Body of pancreas (tissue), 4 donors: Measurements from ENCODE around the gene GIPC1. TPM values are rescaled to one million over a fixed set of nuclear protein-coding genes. Genes with fewer than 3 reads are reported as not detected.
A peak's percentile ranks its signal among the peaks of the same experiment; 100 is the strongest.

Experiments
- ATAC-seq: fragments of 150-250 bp; one replicate; pipeline ENCODE4 v1.9.1; 2016
- DNase-seq, 4 donors: peaks; one replicate each; pipeline ENCODE4 v3.0.0-alpha.2; 2019
- H3K27ac ChIP-seq, 4 donors: fragments of 200-600 bp; sonication (generic); 1 replicate in 3 of 4; 2 replicates in 1 of 4; pipeline versions ENCODE4 v1.5.1 to v1.6.1; 2016 to 2019; ENCODE audit warnings: mild to moderate bottlenecking in 1 of 4, mixed read lengths in 1 of 4, moderate library complexity in 1 of 4
- H3K27me3 ChIP-seq, 2 donors: fragments of 200-600 bp; sonication (generic); one replicate each; pipeline ENCODE4 v1.6.0; 2016; ENCODE audit warnings: mild to moderate bottlenecking in 1 of 2
- H3K36me3 ChIP-seq, 2 donors: fragments of 200-600 bp; sonication (generic); replicated peaks in 1 of 2; 2 replicates each; pipeline ENCODE4 v1.5.1; 2016; ENCODE audit warnings: low read depth in 2 of 2; ENCODE audit not compliant: insufficient read depth in 1 of 2
- H3K4me1 ChIP-seq: fragments of 200-600 bp; sonication (generic); one replicate; pipeline ENCODE4 v1.6.0; 2016
- H3K4me3 ChIP-seq, 2 donors: fragments of 200-600 bp; sonication (generic); 1 replicate in 1 of 2; 2 replicates in 1 of 2; pipeline ENCODE4 v1.5.1; 2016 to 2019
- H3K9me3 ChIP-seq, 3 donors: fragments of 200-600 bp; sonication (generic); 1 replicate in 2 of 3; 2 replicates in 1 of 3; pipeline ENCODE4 v1.5.1; 2016
- CTCF ChIP-seq, 7 experiments: fragments of 450-650 bp in 4 of 7; fragments of 200-600 bp in 3 of 7; sonication (generic) in 3 of 7; IDR thresholded peaks; one replicate each; pipeline ENCODE4 v1.5.1; 2016 to 2019; ENCODE audit warnings: antibody characterized with exemption in 7 of 7
- POLR2A ChIP-seq, 3 donors: fragments of 450-650 bp; IDR thresholded peaks; one replicate each; pipeline ENCODE4 v1.6.1; 2016; ENCODE audit warnings: antibody characterized with exemption in 3 of 3, mild to moderate bottlenecking in 2 of 3
- WGBS, 2 donors: methylation state at CpG; one replicate each; pipeline ENCODE4 v1.1.5; 2017; 5-methylcytosine and 5-hydroxymethylcytosine counted together
- intact Hi-C: fragments of 100-400 bp; cut with DNase I; formaldehyde crosslinking; loops from one replicate; pipeline ENCODE4 v1.15.1; 2023
- total RNA-seq, 2 donors: library from RNA; depleted of rRNA; stranded (reverse); fragments of >200 nt; gene quantifications; one replicate each; pipeline ENCODE4 v1.1.0, GENCODE V29; 2016

The GIPC1 gene, protein sequence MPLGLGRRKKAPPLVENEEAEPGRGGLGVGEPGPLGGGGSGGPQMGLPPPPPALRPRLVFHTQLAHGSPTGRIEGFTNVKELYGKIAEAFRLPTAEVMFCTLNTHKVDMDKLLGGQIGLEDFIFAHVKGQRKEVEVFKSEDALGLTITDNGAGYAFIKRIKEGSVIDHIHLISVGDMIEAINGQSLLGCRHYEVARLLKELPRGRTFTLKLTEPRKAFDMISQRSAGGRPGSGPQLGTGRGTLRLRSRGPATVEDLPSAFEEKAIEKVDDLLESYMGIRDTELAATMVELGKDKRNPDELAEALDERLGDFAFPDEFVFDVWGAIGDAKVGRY
- 100 to 1,000 TPM in 1 of 2 donors, 10 to 100 TPM in 1; 34.5 to 120 TPM for total RNA-seq

DNA sequence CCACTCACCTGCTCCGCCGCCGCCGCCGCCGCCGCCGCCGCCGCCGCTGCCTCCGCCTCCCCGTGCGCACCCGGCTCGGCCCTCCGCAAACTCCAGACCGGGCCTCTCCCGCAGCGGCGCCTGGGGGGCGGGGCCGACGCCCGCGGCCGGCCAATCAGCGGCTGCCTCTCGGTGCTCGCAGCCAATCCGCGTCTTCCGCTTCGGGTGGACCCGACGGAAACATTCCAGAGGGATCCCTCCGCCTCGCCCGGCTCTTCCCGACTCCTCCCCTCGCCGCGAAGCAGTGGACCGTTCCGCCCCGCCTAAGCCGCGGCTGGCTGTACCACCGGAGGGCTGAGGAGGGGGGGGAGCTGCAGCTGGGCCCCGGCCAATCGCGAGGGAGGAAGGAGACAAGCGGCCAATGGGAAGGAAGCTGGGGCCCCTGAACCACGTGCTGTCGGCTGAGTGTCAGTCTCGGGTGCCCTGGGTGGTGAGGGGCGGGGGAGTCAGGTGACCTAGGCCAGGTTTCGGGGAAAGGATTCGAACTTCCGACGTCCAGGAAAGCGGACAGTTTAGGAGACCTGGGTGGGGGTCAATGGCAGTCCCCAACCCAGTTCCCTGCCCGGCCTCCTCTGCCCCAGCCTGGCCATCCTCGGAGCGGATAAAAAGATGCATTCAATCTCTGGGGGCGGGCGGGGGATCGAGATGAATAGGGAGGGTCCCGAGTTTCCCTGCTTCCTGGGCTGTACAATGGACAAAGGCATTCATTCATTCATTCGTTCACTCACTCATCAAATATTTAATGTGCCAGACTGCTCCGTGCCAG lies at the start of gene GIPC1:
GIPC1 (minus strand) TSS at position 99 of the 805 bp plus-strand sequence. CDS start 13,151 bp downstream, outside the sequence.
- peak within 1 kb of the TSS; percentile 58 to 69 for H3K4me3 ChIP-seq
- TF ChIP-seq POLR2A (IDR thresholded peaks at IDR 0.05) (peak in 2 of 3 donors; percentile 22 to 34), CTCF (IDR thresholded peaks at IDR 0.05) (no peak)
- WGBS, 2 donors = 2 to 3% methylated on average over 25 to 69 of the region's 71 CpGs
- no peaks in the 10 kb centered on the region for H3K36me3 ChIP-seq
- H3K9me3 ChIP-seq = no peaks in the 10 kb centered on the region
- no peaks in the 10 kb centered on the region for H3K27me3 ChIP-seq
- peak within 1 kb of the TSS; percentile 53 to 86 (median 72) for H3K27ac ChIP-seq
- peak; percentile 96 to 98 (median 97) for DNase-seq
- intact Hi-C loops = no loop called here
- peak; percentile 97 for ATAC-seq
- peaks cover 27% of the 10 kb centered on the region for H3K4me1 ChIP-seq

DNA sequence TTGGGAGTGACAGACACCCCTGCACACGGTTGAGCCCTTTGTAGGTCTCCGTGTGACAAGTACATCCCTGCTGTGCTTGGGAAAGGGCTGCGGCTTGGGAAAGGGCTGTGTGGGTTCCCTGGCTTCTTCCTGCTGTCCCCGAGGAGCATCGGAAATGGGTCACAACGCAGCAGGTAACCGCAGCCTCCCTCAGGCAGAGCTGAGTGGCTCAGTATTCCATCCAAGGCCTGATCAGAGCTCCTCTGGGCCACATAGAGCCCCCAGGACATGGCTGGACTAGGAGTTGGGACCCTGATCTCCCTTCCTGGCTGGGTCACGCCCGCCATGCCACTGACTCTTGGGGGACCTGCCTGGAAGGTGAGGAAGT lies 49.8 kb upstream of the GIPC1 start:
- no peak overlapping the region for H3K4me3 ChIP-seq
- H3K36me3 ChIP-seq = no peaks in the 10 kb centered on the region
- TF ChIP-seq POLR2A (IDR thresholded peaks at IDR 0.05) = no peak
- no peak for TF ChIP-seq CTCF (IDR thresholded peaks at IDR 0.05)
- WGBS, 2 donors = 67% methylated on average over 9 of the region's 9 CpGs; no CpG with 5 or more reads in 1 of the 2 donors
- no peak for ATAC-seq
- no peaks in the 10 kb centered on the region for H3K27me3 ChIP-seq
- DNase-seq = no peak
- H3K4me1 ChIP-seq = no peaks in the 10 kb centered on the region
- H3K9me3 ChIP-seq = no peaks in the 10 kb centered on the region
- intact Hi-C loops = no loop called here
- peak overlapping the region in 1 of 4 donors; percentile 26 for H3K27ac ChIP-seq

- DNase-seq = peak; percentile 34 to 81 (median 68)
These were observed 49.2 kb upstream of the GIPC1 start for GRCh38 chr19:14544977-14545715.

DNA sequence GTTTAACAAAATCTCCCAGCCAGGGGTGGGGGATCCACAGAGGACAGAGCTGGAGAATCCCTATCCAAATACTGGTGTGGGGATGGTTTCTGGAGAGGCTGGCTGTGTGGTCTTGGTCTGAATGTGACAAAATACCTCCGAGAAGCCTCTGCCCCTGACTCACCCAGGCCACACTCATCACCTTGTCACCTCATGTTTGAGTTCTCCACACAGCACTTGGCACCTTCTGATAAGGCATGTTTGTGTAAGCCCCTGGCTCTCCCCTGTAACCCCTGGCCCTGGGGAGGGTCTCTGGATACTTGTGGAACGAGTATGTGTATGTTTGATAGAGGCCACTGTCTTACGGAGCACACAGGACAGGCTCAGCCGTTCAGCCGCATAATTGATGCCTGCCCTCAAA lies 48.1 kb upstream of the GIPC1 start:
- TF ChIP-seq POLR2A (IDR thresholded peaks at IDR 0.05) (no peak), CTCF (IDR thresholded peaks at IDR 0.05) (no peak)
- H3K4me3 ChIP-seq = no peak overlapping the region
- no peaks in the 10 kb centered on the region for H3K36me3 ChIP-seq
- ATAC-seq (no peak), DNase-seq (no peak)
- intact Hi-C loops = no loop called here
- 83 to 100% methylated on average over 1 to 5 of the region's 5 CpGs for WGBS, 2 donors
- no peaks in the 10 kb centered on the region for H3K4me1 ChIP-seq
- H3K9me3 ChIP-seq = no peaks in the 10 kb centered on the region
- no peak overlapping the region for H3K27ac ChIP-seq
- no peaks in the 10 kb centered on the region for H3K27me3 ChIP-seq

More at GRCh38 chr19:14544977-14545715, 49.2 kb upstream of the GIPC1 start:
- Histone ChIP-seq H3K9me3 (no peaks in the 10 kb centered on the region), H3K4me3 (no peak overlapping the region), H3K27me3 (no peaks in the 10 kb centered on the region), H3K36me3 (no peaks in the 10 kb centered on the region), H3K4me1 (no peaks in the 10 kb centered on the region), H3K27ac (no peak overlapping the region)
- WGBS, 2 donors = 55 to 65% methylated on average over 19 to 21 of the region's 21 CpGs
- intact Hi-C loops = no loop called here
- no peak for TF ChIP-seq POLR2A (IDR thresholded peaks at IDR 0.05)
- no peak for TF ChIP-seq CTCF (IDR thresholded peaks at IDR 0.05)
- ATAC-seq = peak; percentile 54
